GM23338 (cell line): Measurements from ENCODE around the gene CDHR3. TPM values are rescaled to one million over a fixed set of nuclear protein-coding genes. Genes with fewer than 3 reads are reported as not detected.

ENCODE experiments used
- ATAC-seq: fragments of 200-7000 bp; cut with Tn5 transposase; 3 replicates; pipeline ENCODE4 v1.9.1; 2020
- DNase-seq: peaks from one replicate; pipeline ENCODE4 v3.0.0-alpha.2; 2015; ENCODE audit warnings: low spot score
- H2AFZ ChIP-seq: fragments of 200-600 bp; sonication (generic); 2 replicates; pipeline ENCODE4 v1.8.0; 2016; ENCODE audit warnings: antibody characterized with exemption, mild to moderate bottlenecking, moderate library complexity
- H3F3A ChIP-seq: fragments of 200-600 bp; sonication (generic); replicated peaks from 2 replicates; pipeline ENCODE4 v1.8.0; 2017; ENCODE audit warnings: antibody characterized with exemption, mixed run types, low read depth
- H3K27ac ChIP-seq: fragments of 200-600 bp; sonication (generic); 2 replicates; pipeline ENCODE4 v1.6.1; 2016; ENCODE audit warnings: low read depth
- H3K27me3 ChIP-seq: fragments of 200-600 bp; sonication (generic); 2 replicates; pipeline ENCODE4 v1.8.0; 2016; ENCODE audit warnings: mild to moderate bottlenecking, mixed run types, moderate library complexity; ENCODE audit not compliant: insufficient read depth
- H3K36me3 ChIP-seq: fragments of 200-600 bp; sonication (generic); 2 replicates; pipeline ENCODE4 v1.8.0; 2016; ENCODE audit warnings: mild to moderate bottlenecking; ENCODE audit not compliant: insufficient read depth
- H3K4me1 ChIP-seq: fragments of 200-600 bp; sonication (generic); 2 replicates; pipeline ENCODE4 v1.8.0; 2016; ENCODE audit warnings: mild to moderate bottlenecking, moderate library complexity; ENCODE audit not compliant: insufficient read depth
- H3K4me2 ChIP-seq: fragments of 200-600 bp; sonication (generic); 2 replicates; pipeline ENCODE4 v1.7.1; 2017; ENCODE audit warnings: mixed run types
- H3K4me3 ChIP-seq: fragments of 200-600 bp; sonication (generic); 2 replicates; pipeline ENCODE4 v1.6.1; 2016; ENCODE audit warnings: mixed run types
- H3K79me2 ChIP-seq: fragments of 200-600 bp; sonication (generic); replicated peaks from 2 replicates; pipeline ENCODE4 v1.8.0; 2017; ENCODE audit warnings: mild to moderate bottlenecking; ENCODE audit not compliant: insufficient read depth
- H3K9me2 ChIP-seq: fragments of 200-600 bp; sonication (generic); 2 replicates; pipeline ENCODE4 v1.8.0; 2017; ENCODE audit not compliant: insufficient read depth
- H4K20me1 ChIP-seq: fragments of 200-600 bp; sonication (generic); replicated peaks from 2 replicates; pipeline ENCODE4 v1.8.0; 2017; ENCODE audit warnings: mild to moderate bottlenecking; ENCODE audit not compliant: insufficient read depth
- H3K27ac Mint-ChIP-seq: 2 replicates; pipeline ENCODE4 v1.8.0; 2020; ENCODE audit warnings: inconsistent platforms, mild to moderate bottlenecking, moderate library complexity, mixed read lengths
- H3K27me3 Mint-ChIP-seq: 3 replicates; pipeline ENCODE4 v1.8.0; 2022; ENCODE audit warnings: low read depth, mild to moderate bottlenecking, moderate library complexity, mixed read lengths, inconsistent platforms; ENCODE audit not compliant: insufficient read depth, poor library complexity
- H3K36me3 Mint-ChIP-seq: 3 replicates; pipeline ENCODE4 v1.8.0; 2021; ENCODE audit warnings: low read depth, mild to moderate bottlenecking, inconsistent platforms, moderate library complexity, mixed read lengths
- H3K4me1 Mint-ChIP-seq: 3 replicates; pipeline ENCODE4 v1.8.0; 2020; ENCODE audit warnings: mild to moderate bottlenecking, inconsistent platforms, mixed read lengths
- H3K4me3 Mint-ChIP-seq: 3 replicates; pipeline ENCODE4 v1.8.0; 2021; ENCODE audit warnings: moderate library complexity, mild to moderate bottlenecking, inconsistent platforms, mixed read lengths
- H3K9me3 Mint-ChIP-seq: 3 replicates; pipeline ENCODE4 v1.8.0; 2020; ENCODE audit warnings: moderate library complexity, mild to moderate bottlenecking, inconsistent platforms, mixed read lengths
- CTCF ChIP-seq, 2 experiments: fragments of 200-600 bp in 1 of 2; sonication (generic) in 1 of 2; conservative IDR thresholded peaks; 2 replicates each; pipeline versions ENCODE4 v1.5.1 to v1.6.1; 2016 to 2017; ENCODE audit warnings: antibody characterized with exemption in 2 of 2, low read depth in 2 of 2, mild to moderate bottlenecking in 2 of 2, moderate library complexity in 1 of 2
- EZH2 ChIP-seq: fragments of 200-600 bp; sonication (generic); IDR thresholded peaks from one replicate; pipeline ENCODE4 v1.8.0; 2017; ENCODE audit warnings: antibody characterized with exemption, mild to moderate bottlenecking, low read depth; ENCODE audit not compliant: unreplicated experiment
- EZH2phosphoT487 ChIP-seq: fragments of 200-600 bp; sonication (generic); IDR thresholded peaks from one replicate; pipeline ENCODE4 v1.8.1; 2018; ENCODE audit warnings: antibody characterized with exemption; ENCODE audit not compliant: unreplicated experiment
- JUNB ChIP-seq: IDR thresholded peaks from one replicate; pipeline ENCODE4 v1.6.1; 2016; ENCODE audit warnings: antibody characterized with exemption; ENCODE audit not compliant: unreplicated experiment
- NANOG ChIP-seq: IDR thresholded peaks from 2 replicates; pipeline ENCODE4 v1.6.1; 2016; ENCODE audit warnings: antibody characterized with exemption, borderline replicate concordance
- POLR2AphosphoS5 ChIP-seq: IDR thresholded peaks from 2 replicates; pipeline ENCODE4 v1.6.1; 2016; ENCODE audit warnings: antibody characterized with exemption, low read depth
- REST ChIP-seq: IDR thresholded peaks from one replicate; pipeline ENCODE4 v1.6.1; 2018; ENCODE audit warnings: antibody characterized with exemption; ENCODE audit not compliant: unreplicated experiment
- STAT1 ChIP-seq: IDR thresholded peaks from one replicate; pipeline ENCODE4 v1.6.1; 2016; ENCODE audit warnings: antibody characterized with exemption; ENCODE audit not compliant: unreplicated experiment
- ZNF114 ChIP-seq: fragments of 250-450 bp; sonication (Bioruptor Pico); IDR thresholded peaks from 2 replicates; pipeline ENCODE4 v1.5.0; 2020; ENCODE audit warnings: mild to moderate bottlenecking, moderate library complexity
- ZNF331 ChIP-seq: fragments of 250-450 bp; sonication (Bioruptor Pico); IDR thresholded peaks from 2 replicates; pipeline ENCODE4 v1.5.0; 2020; ENCODE audit warnings: low read depth, mild to moderate bottlenecking, moderate library complexity
- ZNF462 ChIP-seq: fragments of 250-450 bp; sonication (Bioruptor Pico); IDR thresholded peaks from 2 replicates; pipeline ENCODE4 v1.5.0; 2020; ENCODE audit warnings: mild to moderate bottlenecking, moderate library complexity
- polyA plus RNA-seq: library from polyadenylated mRNA; unstranded; fragments of >200 nt; fragmentation: Nextera tagmentation; extraction: Ambion mirVana; gene quantifications from 2 replicates; pipeline ENCODE4 v1.2.1, GENCODE V29; 2016
- total RNA-seq: library from RNA; depleted of rRNA; stranded (reverse); fragments of >200 nt; shearing (Covaris generic); gene quantifications from 2 replicates; pipeline ENCODE4 v1.2.3, GENCODE V29; 2014
- TF ChIP-seq, protein P1 (sequence below): IDR thresholded peaks from 2 replicates; pipeline ENCODE4 v1.6.1; 2016; ENCODE audit warnings: antibody characterized with exemption

Gene CDHR3
- total and polyA plus RNA-seq, 2 experiments from 2014 or later: 5.1 to 12.2 TPM

- Histone ChIP-seq H3K79me2 (no peaks in the 10 kb centered on the region), H3K4me2 (no peak overlapping the region), H3K27me3 (no peaks in the 10 kb centered on the region), H3K36me3 (no peaks in the 10 kb centered on the region), H3K4me3 (no peak overlapping the region), H3K4me1 (peaks cover 9% of the 10 kb centered on the region), H3K9me2 (no peaks in the 10 kb centered on the region), H2AFZ (no peak overlapping the region; the same call in 1 of the 2 replicates), H3K27ac (no peak overlapping the region), H3F3A (no peaks in the 10 kb centered on the region), H4K20me1 (no peaks in the 10 kb centered on the region)
- Mint-ChIP-seq H3K9me3 (peaks cover 12% of the 10 kb centered on the region), H3K27ac (no peak overlapping the region), H3K4me3 (no peak overlapping the region), H3K36me3 (peaks cover 4% of the 10 kb centered on the region), H3K27me3 (peaks cover 8% of the 10 kb centered on the region), H3K4me1 (peaks cover 17% of the 10 kb centered on the region)
- DNase-seq (no peak), ATAC-seq (no peak)
- TF ChIP-seq ZNF331 (CRISPR knock-in tag): no peak
- no peak for TF ChIP-seq REST
- no peak for TF ChIP-seq POLR2AphosphoS5
- no peak for TF ChIP-seq STAT1
- no peak for TF ChIP-seq CTCF (conservative IDR thresholded peaks at IDR 0.05; ENCODE audit: low read depth in 2 of 2)
- no peak for TF ChIP-seq ZNF462 (CRISPR knock-in tag)
- no peak for TF ChIP-seq ZNF114 (CRISPR knock-in tag)
- no peak for TF ChIP-seq JUNB
- TF ChIP-seq NANOG: no peak
- TF ChIP-seq, protein P1, sequence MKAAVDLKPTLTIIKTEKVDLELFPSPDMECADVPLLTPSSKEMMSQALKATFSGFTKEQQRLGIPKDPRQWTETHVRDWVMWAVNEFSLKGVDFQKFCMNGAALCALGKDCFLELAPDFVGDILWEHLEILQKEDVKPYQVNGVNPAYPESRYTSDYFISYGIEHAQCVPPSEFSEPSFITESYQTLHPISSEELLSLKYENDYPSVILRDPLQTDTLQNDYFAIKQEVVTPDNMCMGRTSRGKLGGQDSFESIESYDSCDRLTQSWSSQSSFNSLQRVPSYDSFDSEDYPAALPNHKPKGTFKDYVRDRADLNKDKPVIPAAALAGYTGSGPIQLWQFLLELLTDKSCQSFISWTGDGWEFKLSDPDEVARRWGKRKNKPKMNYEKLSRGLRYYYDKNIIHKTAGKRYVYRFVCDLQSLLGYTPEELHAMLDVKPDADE: no peak
- TF ChIP-seq EZH2: no peak
- TF ChIP-seq EZH2phosphoT487: no peak
Measured at GRCh38 chr7:106061301-106061979, 98.4 kb downstream of the CDHR3 start.
